Tibial artery (tissue), 4 donors: Measurements from ENCODE around the gene KIF16B.

ENCODE experiments used
- DNase-seq, 2 donors: peaks; one replicate each; pipeline ENCODE4 v3.0.0-alpha.2; 2019
- H3K27ac ChIP-seq, 2 donors: fragments of 200-600 bp; sonication (generic) in 1 of 2; 1 replicate in 1 of 2; 2 replicates in 1 of 2; pipeline ENCODE4 v1.5.1; 2018 to 2019; ENCODE audit warnings: mild to moderate bottlenecking in 1 of 2
- H3K27me3 ChIP-seq, 2 donors: fragments of 200-600 bp; sonication (generic) in 1 of 2; one replicate each; pipeline versions ENCODE4 v1.5.1 to v1.6.0; 2016 to 2019
- H3K36me3 ChIP-seq, 3 donors: fragments of 200-600 bp; sonication (generic) in 2 of 3; one replicate each; pipeline ENCODE4 v1.5.1; 2016 to 2019; ENCODE audit warnings: mild to moderate bottlenecking in 2 of 3
- H3K4me1 ChIP-seq, 4 donors: fragments of 200-600 bp; sonication (generic) in 2 of 4; 1 replicate in 3 of 4; 2 replicates in 1 of 4; pipeline ENCODE4 v1.5.1; 2016 to 2019
- H3K4me3 ChIP-seq, 2 donors: fragments of 200-600 bp; sonication (generic) in 1 of 2; 1 replicate in 1 of 2; 2 replicates in 1 of 2; pipeline ENCODE4 v1.5.1; 2018 to 2019; ENCODE audit warnings: mild to moderate bottlenecking in 2 of 2
- H3K9me3 ChIP-seq, 3 donors: fragments of 200-600 bp; sonication (generic) in 1 of 3; one replicate each; pipeline ENCODE4 v1.5.1; 2016 to 2019
- CTCF ChIP-seq, 2 experiments: fragments of 200-600 bp in 1 of 2; fragments of 450-650 bp in 1 of 2; IDR thresholded peaks; one replicate each; pipeline ENCODE4 v1.5.1; 2017 to 2019; ENCODE audit warnings: antibody characterized with exemption in 2 of 2, mild to moderate bottlenecking in 1 of 2, moderate library complexity in 1 of 2
- intact Hi-C: fragments of 100-400 bp; cut with DNase I; formaldehyde crosslinking; loops from one replicate; pipeline ENCODE4 v1.15.0; 2023; ENCODE audit warnings: low total_unique reads

KIF16B gene

GRCh38 chr20:16258766-16259165, 314.5 kb downstream of the KIF16B start:
- Histone ChIP-seq H3K4me3 (no peak overlapping the region), H3K9me3 (no peaks in the 10 kb centered on the region), H3K36me3 (no peaks in the 10 kb centered on the region), H3K27me3 (no peaks in the 10 kb centered on the region), H3K4me1 (no peaks in the 10 kb centered on the region), H3K27ac (no peak overlapping the region)
- intact Hi-C loops: no loop called here
- TF ChIP-seq CTCF (IDR thresholded peaks at IDR 0.05): no peak
- no peak for DNase-seq

GRCh38 chr20:16257813-16258430, 315.3 kb downstream of the KIF16B start:
- Histone ChIP-seq H3K27me3 (no peaks in the 10 kb centered on the region), H3K36me3 (no peaks in the 10 kb centered on the region), H3K9me3 (no peaks in the 10 kb centered on the region), H3K27ac (no peak overlapping the region), H3K4me1 (no peaks in the 10 kb centered on the region), H3K4me3 (no peak overlapping the region)
- TF ChIP-seq CTCF (IDR thresholded peaks at IDR 0.05): no peak
- no peak for DNase-seq
- intact Hi-C loops: no loop called here

- Histone ChIP-seq H3K4me1 (no peaks in the 10 kb centered on the region), H3K27ac (no peak overlapping the region), H3K27me3 (no peaks in the 10 kb centered on the region), H3K4me3 (no peak overlapping the region), H3K36me3 (no peaks in the 10 kb centered on the region), H3K9me3 (no peaks in the 10 kb centered on the region)
- intact Hi-C loops: no loop called here
- no peak for TF ChIP-seq CTCF (IDR thresholded peaks at IDR 0.05)
- DNase-seq: no peak
These were observed 316.2 kb downstream of the KIF16B start for GRCh38 chr20:16257021-16257420.

GRCh38 chr20:16246870-16247269, 326.4 kb downstream of the KIF16B start:
- no peak for TF ChIP-seq CTCF (IDR thresholded peaks at IDR 0.05)
- Histone ChIP-seq H3K27me3 (no peaks in the 10 kb centered on the region), H3K9me3 (no peaks in the 10 kb centered on the region), H3K36me3 (no peaks in the 10 kb centered on the region), H3K4me3 (no peak overlapping the region), H3K4me1 (no peaks in the 10 kb centered on the region), H3K27ac (no peak overlapping the region)
- intact Hi-C loops: no loop called here
- no peak for DNase-seq

GRCh38 chr20:16246291-16246690, 327.0 kb downstream of the KIF16B start:
- intact Hi-C loops: no loop called here
- H3K36me3 ChIP-seq: no peaks in the 10 kb centered on the region
- H3K9me3 ChIP-seq: no peaks in the 10 kb centered on the region
- H3K4me3 ChIP-seq: no peak overlapping the region
- TF ChIP-seq CTCF (IDR thresholded peaks at IDR 0.05): no peak
- H3K27me3 ChIP-seq: no peaks in the 10 kb centered on the region
- H3K27ac ChIP-seq: no peak overlapping the region
- H3K4me1 ChIP-seq: no peaks in the 10 kb centered on the region
- DNase-seq: no peak

GRCh38 chr20:16245879-16246278, 327.4 kb downstream of the KIF16B start:
- intact Hi-C loops: no loop called here
- no peak overlapping the region for H3K4me3 ChIP-seq
- no peak for TF ChIP-seq CTCF (IDR thresholded peaks at IDR 0.05)
- no peaks in the 10 kb centered on the region for H3K9me3 ChIP-seq
- H3K27ac ChIP-seq: no peak overlapping the region
- H3K36me3 ChIP-seq: no peaks in the 10 kb centered on the region
- no peak for DNase-seq
- H3K27me3 ChIP-seq: no peaks in the 10 kb centered on the region
- no peaks in the 10 kb centered on the region for H3K4me1 ChIP-seq
